Posterior cingulate gyrus (tissue), 11 donors: ENCODE measurements around the gene LHFPL6.

Source experiments
- DNase-seq, 10 donors: peaks; one replicate each; pipeline versions ENCODE4 v3.0.0 to v3.0.0-alpha.2; 2020 to 2021; ENCODE audit warnings: mixed read lengths in 3 of 10
- intact Hi-C: fragments of 100-400 bp; cut with DNase I; formaldehyde crosslinking; loops from one replicate; pipeline ENCODE4 v1.15.1; 2023

The LHFPL6 gene

DNA sequence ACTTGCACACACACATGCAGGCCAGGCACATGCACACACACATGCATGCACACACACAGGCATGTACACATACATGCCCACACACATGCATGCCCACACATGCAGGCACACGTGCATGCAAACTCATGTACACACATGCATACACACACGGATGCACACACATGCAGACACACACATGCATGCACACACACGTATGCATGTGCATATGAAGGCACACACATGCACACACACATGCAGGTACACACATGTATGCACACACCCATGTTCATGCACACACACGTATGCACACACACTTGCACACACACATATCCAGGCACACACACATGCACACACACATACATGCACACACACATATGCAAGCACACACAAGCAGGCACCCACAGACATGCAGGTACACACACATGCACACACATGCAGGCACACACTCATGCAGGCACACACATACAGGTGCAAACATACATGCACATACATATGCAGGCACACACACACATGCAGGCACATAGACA is 278.1 kb downstream of the LHFPL6 start:
- intact Hi-C loops = no loop called here
- no peak for DNase-seq

DNA sequence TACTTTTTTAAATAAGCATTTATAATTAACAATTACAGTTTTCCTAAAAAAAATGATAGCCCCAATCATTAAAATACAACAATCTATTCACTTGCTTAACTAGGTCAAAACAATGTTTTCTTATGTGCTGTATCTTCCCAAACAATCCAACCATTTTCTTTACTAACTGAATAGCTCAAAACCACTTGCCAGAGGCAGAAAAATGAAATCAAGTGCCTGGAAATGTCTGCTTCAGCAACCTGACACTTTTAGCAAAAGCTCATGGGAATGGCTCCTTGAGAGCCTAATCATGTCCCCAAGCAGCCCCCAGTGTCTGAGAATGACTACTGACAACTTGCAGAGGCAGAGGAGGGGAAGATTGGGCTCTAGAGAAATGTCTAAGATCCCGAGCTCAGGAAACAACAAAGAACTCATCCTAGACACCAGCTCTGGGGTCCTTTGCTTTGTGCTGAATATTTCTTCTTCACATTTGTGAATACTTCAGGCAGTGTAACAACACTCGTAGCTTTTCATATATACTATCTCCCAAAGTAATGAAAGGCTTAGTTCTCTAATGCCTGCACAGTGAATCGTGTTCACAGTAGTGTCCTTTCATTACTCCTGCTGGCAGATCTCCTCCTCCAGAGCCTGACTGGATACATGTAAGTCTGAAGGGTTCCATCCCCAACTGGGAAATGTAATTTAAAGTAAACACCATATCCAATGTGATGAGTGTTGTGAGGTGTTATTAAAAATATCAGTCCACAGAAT is 280.0 kb downstream of the LHFPL6 start:
- no peak for DNase-seq
- intact Hi-C loops = no loop called here

DNA sequence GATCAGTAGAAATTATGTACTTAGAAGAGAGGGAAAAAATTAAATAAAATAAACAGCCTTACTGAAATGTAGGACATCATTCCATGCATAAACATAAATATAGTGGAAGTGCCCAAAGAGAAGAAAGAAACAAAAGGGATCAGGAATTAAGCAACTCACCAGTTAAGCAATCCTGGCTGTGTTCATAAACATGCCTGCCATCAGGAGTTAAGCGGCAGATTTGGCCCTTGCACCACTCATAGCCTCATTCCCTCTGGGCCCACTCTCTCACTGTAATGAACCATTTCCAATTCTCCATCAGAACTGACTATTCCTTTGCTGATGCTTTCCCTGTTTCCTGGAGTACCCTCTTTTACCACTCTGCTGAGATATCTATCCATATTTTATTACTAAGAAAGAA is 281.4 kb downstream of the LHFPL6 start:
- no peak for DNase-seq
- intact Hi-C loops = no loop called here

DNA sequence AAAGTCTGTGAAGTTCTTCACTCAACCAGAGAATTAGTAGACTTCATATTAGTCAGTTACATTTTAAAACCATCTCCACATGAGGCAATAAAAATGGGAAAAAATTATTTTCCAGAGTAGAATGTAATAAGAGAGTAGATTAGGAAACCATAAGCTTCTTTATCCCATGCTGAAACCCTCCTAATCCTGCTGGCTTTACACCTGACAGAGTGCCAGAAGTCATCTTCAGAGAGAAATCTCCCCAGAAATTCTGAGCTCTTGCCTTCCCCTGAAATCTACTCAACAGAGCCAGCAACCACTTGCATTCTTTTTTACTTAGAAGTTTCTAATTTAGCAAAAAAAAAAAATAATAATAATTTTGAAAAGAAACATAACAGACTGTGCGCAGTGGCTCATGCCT is 284.8 kb downstream of the LHFPL6 start:
- intact Hi-C loops = no loop called here
- DNase-seq = no peak

DNA sequence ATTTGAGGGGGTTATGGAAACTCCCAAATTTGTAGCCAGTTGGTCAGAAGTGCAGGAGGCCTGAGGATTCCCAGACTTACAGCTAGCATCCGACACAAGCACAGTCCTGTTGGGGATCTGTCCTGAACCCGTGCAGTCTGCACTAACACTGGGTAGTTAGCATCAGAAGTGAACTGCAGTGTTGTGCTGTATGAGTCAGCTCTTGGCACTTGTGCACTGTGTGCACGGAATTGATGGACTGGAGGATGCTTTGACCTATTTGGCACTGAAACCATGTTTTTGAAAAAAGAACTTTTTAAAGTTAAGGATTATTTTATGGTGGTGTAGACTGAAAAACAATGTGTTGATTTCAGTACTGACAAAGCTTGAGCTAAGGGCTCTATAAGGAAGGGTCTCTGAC is 285.7 kb downstream of the LHFPL6 start:
- peak in 2 of 10 donors; percentile 29 to 77 for DNase-seq
- intact Hi-C loops = no loop called here

DNA sequence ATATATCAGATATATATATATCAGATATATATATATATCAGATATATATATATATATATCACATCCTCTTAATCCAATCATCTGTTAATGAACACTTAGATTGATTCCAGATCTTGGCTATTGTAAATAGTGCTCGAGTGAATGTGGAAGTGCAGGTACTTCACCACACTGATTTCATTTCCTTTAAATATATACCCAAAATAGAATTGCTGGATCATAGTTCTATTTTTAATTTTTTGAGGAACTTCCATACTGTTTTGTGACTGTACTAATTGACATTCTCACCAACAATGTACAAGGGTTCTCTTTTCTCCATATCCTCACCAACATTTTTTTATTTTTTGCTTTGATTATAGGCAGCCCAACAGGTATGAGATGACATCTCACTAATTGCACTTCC is 287.2 kb downstream of the LHFPL6 start:
- intact Hi-C loops = no loop called here
- DNase-seq = no peak

DNA sequence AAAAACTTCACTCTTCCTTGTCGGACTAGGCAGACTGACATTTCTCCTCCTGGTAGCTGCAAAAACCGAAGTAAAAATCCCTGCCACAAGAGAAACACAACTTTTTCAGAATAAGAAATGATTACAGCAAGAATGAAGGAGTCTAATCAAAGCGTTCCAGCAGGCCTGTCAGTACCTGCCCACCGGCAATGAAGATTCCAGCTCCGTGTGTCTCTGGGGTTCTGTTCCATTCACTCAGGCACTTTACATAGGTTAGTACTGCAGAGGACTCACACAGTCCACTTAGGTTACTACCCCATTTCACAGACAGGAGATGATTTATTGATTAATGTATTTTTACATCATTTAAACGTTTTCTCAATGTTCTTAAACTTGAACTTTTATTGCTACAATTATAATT is 289.3 kb downstream of the LHFPL6 start:
- no peak for DNase-seq
- intact Hi-C loops = no loop called here

DNA sequence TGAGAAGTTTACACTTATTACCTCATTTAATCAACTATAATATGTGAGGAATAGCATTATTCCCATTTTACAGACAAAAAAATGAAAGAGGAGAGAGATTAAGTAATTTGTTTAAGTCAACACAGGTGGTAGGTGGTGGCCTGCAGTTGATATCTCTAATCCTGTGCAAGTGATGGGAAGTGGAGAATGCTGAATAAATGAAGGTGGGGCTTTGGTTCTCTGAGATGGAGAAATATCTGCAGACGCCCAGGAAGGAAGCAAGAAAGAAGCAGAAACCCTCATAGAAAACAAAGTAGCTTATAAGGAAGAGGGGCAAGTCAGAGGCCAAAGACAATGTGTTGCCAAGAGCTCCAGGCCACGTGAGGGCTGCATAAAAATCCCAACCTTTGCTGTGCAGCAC is 290.4 kb downstream of the LHFPL6 start:
- no peak for DNase-seq
- intact Hi-C loops = no loop called here

DNA sequence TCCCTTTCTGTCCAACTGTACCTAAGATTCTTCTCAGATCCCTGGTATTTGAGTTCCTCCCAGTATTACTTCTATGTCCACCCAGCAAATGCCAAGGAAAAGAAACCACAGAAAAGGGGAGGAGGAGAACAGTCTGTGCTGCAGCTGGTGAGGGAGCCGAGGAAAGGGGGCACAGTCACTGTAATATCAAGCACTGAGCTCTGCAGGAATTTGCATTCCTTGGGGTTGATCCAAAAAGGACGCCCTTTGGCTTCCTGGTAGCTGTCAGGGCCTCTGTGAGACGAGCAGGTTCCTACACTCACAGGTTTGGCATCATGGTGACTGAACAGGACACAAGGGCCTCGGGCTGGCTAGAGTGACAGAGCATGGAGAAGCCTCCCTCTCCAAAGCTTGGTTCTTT is 291.4 kb downstream of the LHFPL6 start:
- intact Hi-C loops = no loop called here
- peak in 1 of 10 donors; percentile 34 for DNase-seq

DNA sequence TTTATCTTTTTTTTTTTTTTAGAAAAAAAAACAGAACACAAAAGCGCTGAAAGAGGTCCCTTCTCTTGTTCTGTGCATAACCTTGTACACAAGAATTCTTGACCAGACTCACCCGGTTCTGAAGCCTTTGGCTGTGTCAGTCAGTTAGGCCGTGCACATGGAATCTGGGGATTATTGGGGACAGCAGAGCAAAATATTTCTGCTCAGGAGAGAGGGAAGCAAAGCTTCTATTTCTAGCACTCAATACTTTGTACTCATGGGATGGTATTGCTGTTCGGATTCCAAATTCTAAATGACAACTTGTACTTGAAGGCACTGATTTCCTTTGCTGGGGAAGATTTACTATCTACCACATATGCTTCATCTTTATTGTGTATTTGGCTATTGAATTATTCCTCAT is 292.0 kb downstream of the LHFPL6 start:
- intact Hi-C loops = no loop called here
- no peak for DNase-seq

DNA sequence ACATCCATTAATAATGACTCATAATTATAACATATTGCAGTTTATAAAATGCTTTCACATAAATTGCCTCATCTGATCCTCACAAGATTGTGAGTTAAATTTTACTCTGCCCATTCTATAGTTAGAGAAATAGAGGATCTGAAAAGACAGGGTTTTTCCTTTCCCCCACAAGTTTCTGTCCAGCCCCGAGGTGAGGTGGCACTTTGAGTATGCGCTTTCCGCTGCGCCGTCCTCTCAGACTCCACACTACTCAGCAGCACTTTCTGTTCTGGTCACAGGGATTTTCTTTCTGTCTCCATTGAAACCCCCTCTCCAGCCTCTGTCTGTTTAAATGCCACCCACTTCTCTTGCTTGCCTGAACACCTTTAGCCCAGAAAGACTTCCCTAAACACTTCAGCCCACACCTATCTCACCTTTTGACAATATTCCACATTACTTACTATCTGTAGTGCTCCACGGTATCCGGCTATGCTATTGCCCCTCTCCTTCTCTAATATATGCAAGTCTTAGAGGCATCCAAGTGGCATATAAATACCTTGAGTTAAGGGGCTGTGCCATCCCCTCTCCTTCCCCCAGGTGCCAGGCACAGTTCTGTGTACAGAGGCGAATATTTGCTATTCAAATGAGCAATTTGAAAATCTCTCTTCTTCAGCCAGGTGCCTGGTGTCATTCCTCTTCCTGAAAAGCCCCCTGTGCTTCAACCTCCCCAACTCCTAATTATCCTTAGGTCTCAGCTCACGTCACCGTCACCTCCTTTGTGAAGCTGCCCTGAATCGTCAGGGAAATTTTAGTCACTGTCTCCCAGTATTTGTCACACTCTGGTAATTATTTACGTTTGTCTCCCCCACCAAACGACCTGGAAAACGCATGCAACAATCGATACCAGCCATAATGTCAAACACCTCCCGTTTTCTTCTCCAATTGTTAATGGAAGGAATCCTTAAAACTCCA is 296.1 kb downstream of the LHFPL6 start:
- no peak for DNase-seq

DNA sequence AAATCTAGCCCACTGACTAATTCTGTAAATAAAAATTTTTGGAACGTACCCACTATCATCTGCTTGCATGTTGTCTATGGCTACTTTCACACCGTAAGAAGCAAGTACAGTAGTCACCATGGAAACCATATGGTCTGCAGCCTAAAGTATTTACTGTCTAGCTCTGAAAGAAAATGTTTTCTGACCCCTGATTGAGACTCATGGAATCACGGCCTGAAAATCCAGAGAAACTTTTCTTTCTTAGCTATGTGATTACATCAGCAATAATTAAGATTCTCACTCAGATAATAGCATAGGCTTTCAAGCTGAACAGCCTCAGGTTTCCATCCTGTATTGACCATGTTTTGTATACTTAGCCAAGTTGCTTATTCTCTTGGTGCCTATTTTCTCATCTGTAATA is 300.2 kb downstream of the LHFPL6 start:
- no peak for DNase-seq
- intact Hi-C loops = no loop called here

More for the DNA sequence above, 296.1 kb downstream of the LHFPL6 start:
- intact Hi-C loops = no loop called here

DNA sequence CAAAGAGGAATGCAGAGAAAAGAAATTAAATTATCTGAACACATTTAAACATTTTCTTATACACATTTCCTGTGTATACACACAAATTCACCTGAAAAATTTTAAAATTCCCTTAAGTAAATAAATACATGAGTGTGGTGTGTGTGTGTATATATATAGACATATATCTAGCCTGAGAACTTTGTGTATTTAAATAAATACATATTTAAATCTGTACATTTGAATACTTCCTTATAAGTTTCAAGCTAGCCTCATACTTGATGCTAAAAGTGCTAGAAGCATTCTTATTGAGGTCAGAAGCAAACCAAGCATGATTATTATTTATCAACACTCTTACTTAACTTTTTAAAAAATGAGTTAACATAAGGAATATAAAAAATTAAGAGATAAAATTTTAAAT is 304.0 kb downstream of the LHFPL6 start:
- intact Hi-C loops = no loop called here
- no peak for DNase-seq

DNA sequence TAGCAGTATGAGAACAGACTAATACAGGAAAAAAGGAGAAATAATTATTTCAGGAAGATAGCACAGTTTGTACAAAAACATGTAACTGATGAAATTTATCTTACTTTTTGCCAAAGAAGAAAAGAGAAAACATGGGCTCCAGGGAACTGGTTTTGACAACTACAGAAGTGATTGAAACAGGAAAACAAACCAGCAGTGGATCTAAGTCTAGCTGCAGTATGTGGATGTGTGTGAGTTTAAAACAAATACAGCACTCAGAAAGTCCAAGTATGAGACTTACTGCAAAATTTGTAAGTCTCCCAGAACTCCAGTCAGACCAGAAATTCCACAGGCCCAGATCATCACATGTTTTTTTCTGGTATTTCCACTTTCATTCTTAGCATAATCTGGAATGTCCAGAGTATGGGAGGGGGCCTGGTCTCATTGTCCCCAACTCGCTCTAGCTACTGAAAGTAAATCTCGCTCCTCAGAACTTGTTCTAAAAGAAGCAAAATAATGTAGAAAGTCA is 305.3 kb downstream of the LHFPL6 start:
- no peak for DNase-seq
- intact Hi-C loops = no loop called here

DNA sequence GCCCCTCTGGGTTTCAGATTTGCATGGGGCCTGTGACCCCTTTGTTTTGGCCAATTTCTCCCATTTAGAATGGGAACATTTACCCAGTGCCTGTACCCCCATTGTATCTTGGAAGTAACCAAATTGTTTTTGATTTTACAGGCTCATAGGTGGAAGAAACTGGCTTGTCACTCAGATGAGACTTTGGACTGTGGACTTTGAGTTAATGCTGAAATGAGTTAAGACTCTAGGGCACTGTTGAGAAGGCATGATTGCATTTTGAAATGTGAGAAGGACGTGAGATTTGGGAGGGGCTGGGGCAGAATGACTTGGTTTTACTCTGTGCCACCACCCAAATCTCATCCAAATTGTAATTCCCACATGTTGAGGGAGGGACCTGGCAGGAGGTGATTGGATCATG is 306.0 kb downstream of the LHFPL6 start:
- DNase-seq = no peak
- intact Hi-C loops = no loop called here

DNA sequence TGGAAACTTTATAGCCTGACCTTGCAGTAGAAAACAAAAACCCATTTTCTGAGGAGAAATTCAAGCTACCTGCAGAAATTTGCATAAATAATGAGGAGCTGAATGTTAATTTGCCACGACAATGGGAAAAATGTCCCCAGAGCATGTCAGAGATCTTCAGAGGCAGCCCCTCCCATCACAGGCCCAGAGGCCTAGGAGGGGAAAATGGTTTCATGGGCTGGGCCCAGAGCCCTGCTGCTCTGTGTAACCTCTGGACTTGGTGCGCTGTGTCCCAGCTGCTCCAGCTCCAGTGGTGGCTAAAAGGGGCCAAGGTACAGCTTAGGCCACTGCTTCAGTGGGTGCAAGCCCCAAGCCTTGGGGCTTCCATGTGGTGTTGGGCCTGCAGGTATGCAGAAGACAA is 306.8 kb downstream of the LHFPL6 start:
- intact Hi-C loops = no loop called here
- DNase-seq = no peak
